Keratinocyte (primary cell): ENCODE results near the gene NAB1. TPM values are rescaled to one million over a fixed set of nuclear protein-coding genes. Genes with fewer than 3 reads are reported as not detected.

Experiments used
- DNase-seq: peaks from one replicate; pipeline ENCODE4 v3.0.0-alpha.2; 2011; ENCODE audit warnings: low read depth, missing footprints, low spot score
- FAIRE-seq: peaks from 2 replicates; lab custom pipeline; 2011; peaks lifted over from hg19 to GRCh38; lab: Jason Lieb, UNC
- H2AFZ ChIP-seq: 2 replicates; pipeline ENCODE4 v1.6.0; 2012; ENCODE audit warnings: low read length, control low read depth, inconsistent platforms; ENCODE audit not compliant: control insufficient read depth
- H3K27ac ChIP-seq: 2 replicates; pipeline ENCODE4 v1.5.1; 2011; ENCODE audit warnings: low read length; ENCODE audit not compliant: control insufficient read depth, insufficient read depth
- H3K27me3 ChIP-seq: 3 replicates; pipeline ENCODE4 v1.6.0; 2011; ENCODE audit warnings: low read length; ENCODE audit not compliant: control insufficient read depth, insufficient read depth; ENCODE audit errors: extremely low read depth
- H3K36me3 ChIP-seq, 2 experiments: 2 replicates in 1 of 2; 3 replicates in 1 of 2; pipeline ENCODE4 v1.5.1; 2011; ENCODE audit warnings: low read length in 2 of 2, mild to moderate bottlenecking in 1 of 2; ENCODE audit not compliant: control insufficient read depth in 2 of 2, insufficient read depth in 2 of 2; ENCODE audit errors: extremely low read depth in 1 of 2
- H3K4me1 ChIP-seq: 3 replicates; pipeline ENCODE4 v1.5.1; 2011; ENCODE audit warnings: low read length; ENCODE audit not compliant: control insufficient read depth, insufficient read depth; ENCODE audit errors: extremely low read depth
- H3K4me2 ChIP-seq: 3 replicates; pipeline ENCODE4 v1.6.0; 2011; ENCODE audit warnings: low read depth, low read length; ENCODE audit not compliant: control insufficient read depth, insufficient read depth; ENCODE audit errors: extremely low read depth
- H3K4me3 ChIP-seq, 3 experiments: fragments of 200-600 bp in 1 of 3; sonication (generic) in 1 of 3; 2 replicates in 2 of 3; 3 replicates in 1 of 3; pipeline ENCODE4 v1.5.1; 2011 to 2016; ENCODE audit warnings: low read length in 3 of 3, mild to moderate bottlenecking in 3 of 3, control low read depth in 2 of 3, inconsistent platforms in 1 of 3, low read depth in 1 of 3, mixed read lengths in 1 of 3, mixed run types in 1 of 3, moderate library complexity in 1 of 3; ENCODE audit not compliant: control insufficient read depth in 2 of 3, insufficient read depth in 2 of 3; ENCODE audit errors: extremely low read depth in 1 of 3
- H3K79me2 ChIP-seq: 2 replicates; pipeline ENCODE4 v1.6.0; 2012; ENCODE audit warnings: low read length; ENCODE audit not compliant: control insufficient read depth, insufficient read depth
- H3K9ac ChIP-seq: 3 replicates; pipeline ENCODE4 v1.6.0; 2011; ENCODE audit warnings: low read length; ENCODE audit not compliant: control insufficient read depth, insufficient read depth; ENCODE audit errors: extremely low read depth
- H3K9me1 ChIP-seq: 3 replicates; pipeline ENCODE4 v1.6.0; 2011; ENCODE audit warnings: low read length; ENCODE audit not compliant: control insufficient read depth, insufficient read depth; ENCODE audit errors: extremely low read depth
- H3K9me3 ChIP-seq: 2 replicates; pipeline ENCODE4 v1.5.1; 2012; ENCODE audit warnings: low read depth, low read length; ENCODE audit not compliant: control insufficient read depth
- H4K20me1 ChIP-seq: 3 replicates; pipeline ENCODE4 v1.6.0; 2011; ENCODE audit warnings: low read length; ENCODE audit not compliant: control insufficient read depth, insufficient read depth; ENCODE audit errors: extremely low read depth
- CTCF ChIP-seq, 3 experiments: IDR thresholded peaks in 1 of 3; conservative IDR thresholded peaks in 1 of 3; optimal IDR thresholded peaks in 1 of 3; 2 replicates in 2 of 3; 3 replicates in 1 of 3; pipeline versions ENCODE3 to v1.5.1; 2011; ENCODE audit warnings: low read length in 3 of 3, mild to moderate bottlenecking in 3 of 3, moderate library complexity in 2 of 3, control low read depth in 1 of 3, inconsistent platforms in 1 of 3; ENCODE audit not compliant: insufficient read depth in 2 of 3; ENCODE audit errors: extremely low read depth in 1 of 3
- EZH2 ChIP-seq: IDR thresholded peaks from one replicate; pipeline ENCODE4 v1.6.1; 2012; ENCODE audit warnings: inconsistent platforms, mild to moderate bottlenecking, low read length, moderate library complexity
- dilution Hi-C: fragments of 300-500 bp; cut with MboI; formaldehyde crosslinking; loops from one replicate; pipeline ENCODE4 v1.7.0; 2020; ENCODE audit warnings: low sequenced_read_pairs; ENCODE audit not compliant: extremely low pct_ligation_motif_present
- polyA plus RNA-seq, 5 experiments: library from polyadenylated mRNA; depleted of rRNA in 3 of 5; stranded (reverse) in 3 of 5; stranded (forward) in 1 of 5; unstranded in 1 of 5; fragments of >200 nt; gene quantifications; 1 replicate in 1 of 5; 2 replicates in 3 of 5; 3 replicates in 1 of 5; pipeline versions ENCODE4 v1.2.1 to v1.2.3, GENCODE V29; 2011 to 2012; ENCODE audit warnings: missing spikeins in 2 of 5, low read depth in 1 of 5, low replicate concordance in 1 of 5

Gene NAB1
- polyA plus RNA-seq, 1 donor (not counting 4 experiments of a cell fraction or from before 2014, with no cell fraction given): 24.3 TPM

- no peak overlapping the region for H2AFZ ChIP-seq
- dilution Hi-C loops: no loop called here
- no peak overlapping the region for H3K4me2 ChIP-seq
- no peaks in the 10 kb centered on the region for H3K27me3 ChIP-seq
- TF ChIP-seq CTCF (optimal IDR thresholded peaks at IDR 0.05 in 1 of 3, IDR thresholded peaks at IDR 0.05 in 1 of 3, conservative IDR thresholded peaks at IDR 0.05 in 1 of 3; ENCODE audit: extremely low read depth in 1 of 3, insufficient read depth in 2 of 3, low read length in 3 of 3): no peak
- TF ChIP-seq EZH2: no peak
- H3K9me3 ChIP-seq: no peaks in the 10 kb centered on the region
- DNase-seq (no peak), FAIRE-seq (no peak)
- no peak overlapping the region for H3K27ac ChIP-seq
- H3K9ac ChIP-seq: no peak overlapping the region
- no peak overlapping the region for H3K4me3 ChIP-seq
- no peaks in the 10 kb centered on the region for H3K79me2 ChIP-seq
- no peaks in the 10 kb centered on the region for H3K4me1 ChIP-seq
- no peaks in the 10 kb centered on the region for H3K9me1 ChIP-seq
- H3K36me3 ChIP-seq: peaks cover 0 to 2% of the 10 kb centered on the region in 2 experiments
- H4K20me1 ChIP-seq: no peaks in the 10 kb centered on the region
Observed at GRCh38 chr2:190696792-190697398, 48.0 kb downstream of the NAB1 start.

- Histone ChIP-seq H3K27ac (no peak overlapping the region), H3K4me2 (no peak overlapping the region), H3K79me2 (no peaks in the 10 kb centered on the region), H3K36me3 (peaks cover 0 to 2% of the 10 kb centered on the region in 2 experiments), H4K20me1 (no peaks in the 10 kb centered on the region), H3K9ac (no peak overlapping the region), H2AFZ (no peak overlapping the region), H3K9me1 (no peaks in the 10 kb centered on the region), H3K4me3 (no peak overlapping the region), H3K27me3 (no peaks in the 10 kb centered on the region), H3K4me1 (no peaks in the 10 kb centered on the region), H3K9me3 (no peaks in the 10 kb centered on the region)
- dilution Hi-C loops: no loop called here
- no peak for TF ChIP-seq CTCF (optimal IDR thresholded peaks at IDR 0.05 in 1 of 3, IDR thresholded peaks at IDR 0.05 in 1 of 3, conservative IDR thresholded peaks at IDR 0.05 in 1 of 3; ENCODE audit: extremely low read depth in 1 of 3, insufficient read depth in 2 of 3, low read length in 3 of 3)
- no peak for TF ChIP-seq EZH2
- no peak for DNase-seq
- no peak for FAIRE-seq
Observed at GRCh38 chr2:190697421-190697820, 48.5 kb downstream of the NAB1 start.
